ENCODE data around the gene CDC42. TPM values are rescaled to one million over a fixed set of nuclear protein-coding genes. Genes with fewer than 3 reads are reported as not detected.
A peak's percentile ranks its signal among the peaks of the same experiment; 100 is the strongest.

The CDC42 gene
- total RNA-seq, 1 donor from 2014 or later, result 366 TPM

DNA sequence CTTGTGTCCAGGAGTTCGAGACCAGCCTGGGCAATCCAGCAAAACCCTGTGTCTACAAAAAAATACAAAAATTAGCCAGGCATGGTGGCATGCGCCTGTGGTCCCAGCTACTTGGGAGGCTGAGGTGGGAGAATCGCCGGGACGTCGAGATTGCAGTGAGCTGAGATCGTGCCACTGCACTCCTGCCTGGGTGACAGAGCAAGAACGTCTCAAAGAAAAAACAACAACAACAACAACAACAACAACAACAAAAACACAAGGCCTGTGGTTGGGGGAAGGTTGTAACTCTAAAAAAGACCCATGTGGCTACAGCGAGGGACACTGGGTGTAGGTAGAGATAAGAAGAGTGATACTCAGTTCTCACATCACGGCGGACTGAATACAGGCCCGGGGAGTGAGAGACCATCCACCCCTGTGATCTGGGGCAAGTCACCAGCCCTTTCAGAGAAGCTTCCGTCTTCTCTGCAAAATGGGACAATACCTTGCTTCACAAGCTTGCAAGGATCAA lies 848 bp upstream of the CDC42 start:
- H3K36me3 ChIP-seq (ENCODE audit: insufficient read depth, low read length), result peaks cover 4% of the 10 kb centered on the region
- no peaks in the 10 kb centered on the region for H3K9me3 ChIP-seq (ENCODE audit: insufficient read depth, low read depth, low read length)
- peak overlapping the region; percentile 91 for H3K4me2 ChIP-seq (ENCODE audit: low read length)
- H3K9ac ChIP-seq (ENCODE audit: low read length), result no peak overlapping the region
- H3K4me1 ChIP-seq (ENCODE audit: insufficient read depth, low read length), result peaks cover 16% of the 10 kb centered on the region
- FAIRE-seq (no peak), DNase-seq (ENCODE audit: low read depth) (no peak)
- H2AFZ ChIP-seq (ENCODE audit: low read depth, low read length), result peak overlapping the region; percentile 29
- peak overlapping the region; percentile 83 for H3K4me3 Mint-ChIP-seq (ENCODE audit: unreplicated experiment)
- H3K79me2 ChIP-seq (ENCODE audit: insufficient read depth, low read length), result peaks cover 39% of the 10 kb centered on the region
- H3K27ac Mint-ChIP-seq (ENCODE audit: unreplicated experiment), result peak overlapping the region; percentile 91
- TF ChIP-seq EZH2 (IDR thresholded peaks at IDR 0.05; ENCODE audit: insufficient read depth, low read length), result no peak
- TF ChIP-seq, protein P1, sequence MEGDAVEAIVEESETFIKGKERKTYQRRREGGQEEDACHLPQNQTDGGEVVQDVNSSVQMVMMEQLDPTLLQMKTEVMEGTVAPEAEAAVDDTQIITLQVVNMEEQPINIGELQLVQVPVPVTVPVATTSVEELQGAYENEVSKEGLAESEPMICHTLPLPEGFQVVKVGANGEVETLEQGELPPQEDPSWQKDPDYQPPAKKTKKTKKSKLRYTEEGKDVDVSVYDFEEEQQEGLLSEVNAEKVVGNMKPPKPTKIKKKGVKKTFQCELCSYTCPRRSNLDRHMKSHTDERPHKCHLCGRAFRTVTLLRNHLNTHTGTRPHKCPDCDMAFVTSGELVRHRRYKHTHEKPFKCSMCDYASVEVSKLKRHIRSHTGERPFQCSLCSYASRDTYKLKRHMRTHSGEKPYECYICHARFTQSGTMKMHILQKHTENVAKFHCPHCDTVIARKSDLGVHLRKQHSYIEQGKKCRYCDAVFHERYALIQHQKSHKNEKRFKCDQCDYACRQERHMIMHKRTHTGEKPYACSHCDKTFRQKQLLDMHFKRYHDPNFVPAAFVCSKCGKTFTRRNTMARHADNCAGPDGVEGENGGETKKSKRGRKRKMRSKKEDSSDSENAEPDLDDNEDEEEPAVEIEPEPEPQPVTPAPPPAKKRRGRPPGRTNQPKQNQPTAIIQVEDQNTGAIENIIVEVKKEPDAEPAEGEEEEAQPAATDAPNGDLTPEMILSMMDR (IDR thresholded peaks at IDR 0.05; ENCODE audit: insufficient read depth, low read depth, low read length), result no peak
- no peak overlapping the region for H3K4me3 ChIP-seq (ENCODE audit: insufficient read depth, low read depth, low read length)
- no peaks in the 10 kb centered on the region for H3K27me3 ChIP-seq (ENCODE audit: insufficient read depth, low read length)
- no peaks in the 10 kb centered on the region for H3K27me3 Mint-ChIP-seq (ENCODE audit: low read depth, unreplicated experiment)
- peaks cover 7% of the 10 kb centered on the region for H3K4me1 Mint-ChIP-seq (ENCODE audit: low read depth, unreplicated experiment)
- no peak overlapping the region for H3K27ac ChIP-seq (ENCODE audit: low read depth, low read length)
- no peaks in the 10 kb centered on the region for H3K9me3 Mint-ChIP-seq (ENCODE audit: unreplicated experiment)
- peaks cover 4% of the 10 kb centered on the region for H3K36me3 Mint-ChIP-seq (ENCODE audit: low read depth, unreplicated experiment)
- H4K20me1 ChIP-seq (ENCODE audit: insufficient read depth, low read length), result peaks cover 32% of the 10 kb centered on the region

DNA sequence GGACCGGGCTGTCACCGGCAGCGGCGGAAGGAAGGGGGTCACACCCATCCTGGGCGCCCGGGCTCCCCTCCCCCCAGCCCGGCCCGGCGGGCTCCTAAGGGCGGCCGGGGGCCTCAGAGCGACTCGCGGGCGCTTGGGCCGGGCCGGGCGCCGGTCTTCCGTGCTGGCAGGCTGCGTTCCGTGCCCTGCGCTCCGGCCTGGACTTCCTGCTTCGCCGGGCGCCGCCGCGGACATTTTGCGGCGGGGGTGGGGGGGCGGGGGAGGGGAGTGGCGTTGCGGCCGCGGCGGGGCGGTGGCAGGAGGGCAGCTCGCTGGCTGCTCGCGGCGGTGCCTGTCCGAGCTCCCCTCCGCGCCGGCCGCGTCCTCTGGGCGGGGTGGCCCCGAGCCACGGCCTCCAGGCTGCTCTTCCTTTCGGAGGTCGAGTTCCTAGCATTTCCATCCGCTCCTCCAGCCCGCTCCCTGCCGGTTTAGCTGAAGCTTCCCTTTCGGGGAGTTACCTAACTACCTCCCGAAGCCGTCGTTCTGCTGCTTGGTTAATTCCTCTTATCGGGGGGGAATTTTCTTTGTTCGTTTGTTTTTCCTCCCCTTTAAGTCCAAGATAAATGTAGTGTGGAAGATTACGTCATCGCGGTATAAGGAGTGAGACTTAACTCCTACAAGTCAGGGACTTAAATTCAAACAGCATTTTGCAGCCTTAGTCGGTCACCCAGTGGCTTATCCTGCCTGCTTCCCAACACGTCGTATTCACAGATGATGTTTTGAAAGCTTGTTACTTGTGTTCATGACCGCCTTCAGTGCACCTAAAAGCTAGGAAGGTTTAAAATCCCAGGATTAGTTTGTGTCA lies 730 bp downstream of the CDC42 start:
- Histone ChIP-seq H3K79me2 (ENCODE audit: insufficient read depth, low read length) (peaks cover 55% of the 10 kb centered on the region), H3K4me2 (ENCODE audit: low read length) (peak overlapping the region; percentile 91), H3K4me1 (ENCODE audit: insufficient read depth, low read length) (peaks cover 16% of the 10 kb centered on the region), H3K9me3 (ENCODE audit: insufficient read depth, low read depth, low read length) (no peaks in the 10 kb centered on the region), H3K27ac (ENCODE audit: low read depth, low read length) (peak overlapping the region; percentile 98), H3K36me3 (ENCODE audit: insufficient read depth, low read length) (peaks cover 14% of the 10 kb centered on the region), H2AFZ (ENCODE audit: low read depth, low read length) (no peak overlapping the region), H4K20me1 (ENCODE audit: insufficient read depth, low read length) (peaks cover 48% of the 10 kb centered on the region), H3K4me3 (ENCODE audit: insufficient read depth, low read depth, low read length) (peak overlapping the region; percentile 88), H3K27me3 (ENCODE audit: insufficient read depth, low read length) (no peaks in the 10 kb centered on the region), H3K9ac (ENCODE audit: low read length) (peak overlapping the region; percentile 95)
- peaks cover 19% of the 10 kb centered on the region for H3K4me1 Mint-ChIP-seq (ENCODE audit: low read depth, unreplicated experiment)
- H3K27ac Mint-ChIP-seq (ENCODE audit: unreplicated experiment), result peak overlapping the region; percentile 94
- H3K36me3 Mint-ChIP-seq (ENCODE audit: low read depth, unreplicated experiment), result peaks cover 4% of the 10 kb centered on the region
- no peaks in the 10 kb centered on the region for H3K27me3 Mint-ChIP-seq (ENCODE audit: low read depth, unreplicated experiment)
- H3K9me3 Mint-ChIP-seq (ENCODE audit: unreplicated experiment), result no peaks in the 10 kb centered on the region
- DNase-seq (ENCODE audit: low read depth), result peak; percentile 84
- H3K4me3 Mint-ChIP-seq (ENCODE audit: unreplicated experiment), result peak overlapping the region; percentile 92
- TF ChIP-seq EZH2 (IDR thresholded peaks at IDR 0.05; ENCODE audit: insufficient read depth, low read length), result no peak
- TF ChIP-seq, protein P1 (IDR thresholded peaks at IDR 0.05; ENCODE audit: insufficient read depth, low read depth, low read length), result no peak
- no peak for FAIRE-seq

Measured in astrocyte (in vitro differentiated cells and primary cell).